WTC11 (cell line): ENCODE measurements around the gene SIPA1L2.

ENCODE experiments used
- ESRRA ChIP-seq: sonication (generic); formaldehyde crosslinking; IDR thresholded peaks from 2 replicates; pipeline ENCODE4 v1.8.1; 2022; ENCODE audit warnings: mild to moderate bottlenecking, missing genetic modification reagents, borderline replicate concordance
- NR2C2 ChIP-seq: sonication (generic); formaldehyde crosslinking; IDR thresholded peaks from 2 replicates; pipeline ENCODE4 v1.8.0; 2022; ENCODE audit warnings: mild to moderate bottlenecking, missing genetic modification reagents
- TF ChIP-seq, protein P1 (sequence below): fragments of 250-450 bp; sonication (Bioruptor Pico); IDR thresholded peaks from 2 replicates; pipeline ENCODE4 v1.9.0; 2021; ENCODE audit warnings: mild to moderate bottlenecking

DNA sequence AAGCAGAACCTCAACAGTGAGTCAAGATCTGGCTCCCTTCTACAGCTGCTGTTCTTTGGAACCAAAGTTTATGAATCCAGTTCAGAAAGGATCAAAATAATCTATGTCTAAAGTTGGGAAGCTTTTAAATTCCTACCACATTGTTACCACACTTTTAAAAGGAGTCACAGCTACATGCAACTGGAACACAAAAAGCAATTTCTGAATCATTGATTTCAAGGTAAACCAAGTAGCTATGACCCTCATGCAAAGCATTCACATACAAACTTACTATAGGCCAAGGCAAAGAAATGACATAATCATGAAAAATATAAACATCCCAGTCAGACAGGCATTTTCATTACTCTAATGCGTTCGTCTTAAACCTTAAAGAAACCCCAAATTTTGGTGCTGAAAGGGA, 3.5 kb downstream of the SIPA1L2 start:
- TF ChIP-seq NR2C2 (CRISPR knock-in tag) (no peak), ESRRA (CRISPR knock-in tag) (no peak)
- TF ChIP-seq, protein P1, sequence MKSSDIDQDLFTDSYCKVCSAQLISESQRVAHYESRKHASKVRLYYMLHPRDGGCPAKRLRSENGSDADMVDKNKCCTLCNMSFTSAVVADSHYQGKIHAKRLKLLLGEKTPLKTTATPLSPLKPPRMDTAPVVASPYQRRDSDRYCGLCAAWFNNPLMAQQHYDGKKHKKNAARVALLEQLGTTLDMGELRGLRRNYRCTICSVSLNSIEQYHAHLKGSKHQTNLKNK, result no peak
